SU-DHL-6 (cell line): ENCODE measurements around the gene CD96.

ENCODE experiments used
- CTCF ChIP-seq: fragments of 200-600 bp; sonication (generic); IDR thresholded peaks from one replicate; pipeline ENCODE4 v1.5.1; 2017; ENCODE audit warnings: antibody characterized with exemption, mild to moderate bottlenecking, low read length, moderate library complexity; ENCODE audit not compliant: insufficient read depth, poor library complexity, severe bottlenecking
- EZH2phosphoT487 ChIP-seq: fragments of 200-600 bp; sonication (generic), shearing (Covaris generic); conservative IDR thresholded peaks from 2 replicates; pipeline ENCODE4 v1.6.1; 2018; ENCODE audit warnings: mild to moderate bottlenecking, antibody characterized with exemption, low read length, moderate library complexity, mixed read lengths

GRCh38 chr3:111617912-111618601 is 76.1 kb downstream of the CD96 start:
- TF ChIP-seq CTCF = no peak
- TF ChIP-seq EZH2phosphoT487 = no peak
